IPS DF 19.7 (cell line): ENCODE data around the gene PRSS21.

Experiments
- DNase-seq: peaks from one replicate; pipeline ENCODE4 v3.0.0-alpha.2; 2013; ENCODE audit warnings: low read depth, low spot score

The PRSS21 gene

GRCh38 chr16:2867661-2867986 is 50.6 kb downstream of the PRSS21 start:
- DNase-seq, result no peak

DNA sequence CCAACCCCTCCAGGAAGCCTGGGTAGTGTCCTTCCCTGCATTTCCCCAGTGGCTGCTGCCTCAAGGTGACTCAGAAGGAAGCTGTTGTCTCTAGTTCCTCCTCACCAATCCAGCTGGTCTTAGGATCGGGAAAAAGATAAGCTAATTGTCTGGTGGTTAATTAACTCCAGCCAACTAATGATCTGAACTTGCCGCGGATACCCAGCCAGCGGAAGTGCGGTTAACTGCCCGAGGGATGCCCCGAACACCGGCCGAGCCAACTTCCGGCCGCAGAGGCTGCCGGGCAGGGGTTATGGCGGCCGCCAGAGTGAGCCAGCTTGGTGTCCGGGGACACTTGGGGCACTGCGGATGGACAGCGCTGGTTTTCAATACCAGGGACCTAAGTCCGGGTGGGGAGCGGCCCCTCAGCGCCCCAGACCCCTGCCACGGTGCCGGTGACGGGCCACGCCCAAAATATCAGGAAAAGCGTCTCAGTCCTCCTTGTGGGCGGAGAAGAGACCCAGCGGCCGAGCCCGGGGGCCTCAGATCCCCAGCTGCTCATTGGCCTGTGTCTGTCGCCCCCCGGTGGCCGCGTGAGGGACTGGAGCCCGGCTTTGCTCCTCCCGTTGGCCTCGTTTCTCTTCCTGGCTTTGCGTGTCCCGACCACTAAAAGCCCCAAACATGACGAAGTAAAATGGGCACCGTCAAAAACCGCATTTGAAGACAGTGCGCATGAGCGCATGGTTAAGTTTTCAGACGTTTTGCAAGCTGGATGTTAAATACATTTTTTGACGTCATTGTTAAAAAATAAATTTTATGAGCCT is 51.2 kb downstream of the PRSS21 start:
- DNase-seq, result no peak
